PC-3 (cell line): ENCODE results near the gene HOXC5. TPM values are rescaled to one million over a fixed set of nuclear protein-coding genes. Genes with fewer than 3 reads are reported as not detected.

ENCODE experiments used
- ATAC-seq: fragments of 200-7000 bp; cut with Tn5 transposase; 2 replicates; pipeline ENCODE4 v1.9.1; 2020; ENCODE audit warnings: mild to moderate bottlenecking, moderate library complexity
- BruUV-seq: library from RNA; stranded (reverse); fragments of 400-500 nt; replicated peaks from 2 replicates; lab custom pipeline; 2021; lab: Mats Ljungman, UMichigan
- CTCF ChIA-PET: fragments of 300-600 bp; sonication (Branson Sonifier 250); formaldehyde crosslinking; loops from one replicate; lab custom pipeline; 2022; ENCODE audit warnings: antibody characterized with exemption; lab: Charles Lee
- POLR2A ChIA-PET: fragments of 300-600 bp; sonication (Branson Sonifier 250); formaldehyde crosslinking; loops from one replicate; lab custom pipeline; 2022; ENCODE audit warnings: antibody characterized with exemption; ENCODE audit not compliant: unreplicated experiment; lab: Charles Lee
- DNase-seq: peaks from one replicate; pipeline ENCODE4 v3.0.0-alpha.2; 2015
- H2AFZ ChIP-seq: fragments of 300-600 bp; sonication (generic); 2 replicates; pipeline ENCODE4 v1.6.0; 2016; ENCODE audit warnings: antibody characterized with exemption, low read length
- H3F3A ChIP-seq: fragments of 300-600 bp; sonication (generic); one replicate; pipeline ENCODE4 v1.6.0; 2017; ENCODE audit warnings: antibody characterized with exemption, low read length, control low read depth, mild to moderate bottlenecking; ENCODE audit not compliant: unreplicated experiment
- H3K27ac ChIP-seq: fragments of 300-600 bp; sonication (generic); 2 replicates; pipeline ENCODE4 v1.5.1; 2016; ENCODE audit warnings: mild to moderate bottlenecking, low read length
- H3K27me3 ChIP-seq: fragments of 300-600 bp; sonication (generic); 2 replicates; pipeline ENCODE4 v1.6.1; 2016; ENCODE audit warnings: low read length, mixed read lengths
- H3K36me3 ChIP-seq: fragments of 300-600 bp; sonication (generic); 2 replicates; pipeline ENCODE4 v1.6.1; 2016; ENCODE audit warnings: low read depth, mixed run types, low read length, mixed read lengths
- H3K4me1 ChIP-seq: fragments of 300-600 bp; sonication (generic); 2 replicates; pipeline ENCODE4 v1.5.1; 2016; ENCODE audit warnings: low read length; ENCODE audit not compliant: insufficient read depth
- H3K4me2 ChIP-seq: fragments of 300-600 bp; sonication (generic); 2 replicates; pipeline ENCODE4 v1.6.0; 2016; ENCODE audit warnings: low read length
- H3K4me3 ChIP-seq: fragments of 300-600 bp; sonication (generic); 2 replicates; pipeline ENCODE4 v1.5.1; 2016; ENCODE audit warnings: mild to moderate bottlenecking, low read length, mixed read lengths
- H3K79me2 ChIP-seq: fragments of 300-600 bp; sonication (generic); 2 replicates; pipeline ENCODE4 v1.6.1; 2017; ENCODE audit warnings: low read length, mixed read lengths
- H3K9ac ChIP-seq: fragments of 300-600 bp; sonication (generic); 2 replicates; pipeline ENCODE4 v1.6.0; 2016; ENCODE audit warnings: mild to moderate bottlenecking, low read length
- H3K9me2 ChIP-seq: fragments of 300-600 bp; sonication (generic); replicated peaks from 2 replicates; pipeline ENCODE4 v1.6.1; 2016; ENCODE audit warnings: mixed run types, low read length, mixed read lengths
- H3K9me3 ChIP-seq: fragments of 300-600 bp; sonication (generic); 2 replicates; pipeline ENCODE4 v1.6.1; 2016; ENCODE audit warnings: low read length, mixed read lengths
- H4K20me1 ChIP-seq: fragments of 300-600 bp; sonication (generic); 2 replicates; pipeline ENCODE4 v1.6.1; 2016; ENCODE audit warnings: low read length, mixed read lengths
- EZH2 ChIP-seq: fragments of 300-600 bp; sonication (generic); IDR thresholded peaks from one replicate; pipeline ENCODE4 v1.6.1; 2017; ENCODE audit warnings: antibody characterized with exemption, mild to moderate bottlenecking, low read length; ENCODE audit not compliant: unreplicated experiment
- EZH2phosphoT487 ChIP-seq: fragments of 300-600 bp; sonication (generic); IDR thresholded peaks from 2 replicates; pipeline ENCODE4 v1.6.1; 2018; ENCODE audit warnings: mild to moderate bottlenecking, antibody characterized with exemption, low read length, borderline replicate concordance
- intact Hi-C: fragments of 100-400 bp; cut with micrococcal nuclease; formaldehyde crosslinking; loops from 2 replicates; pipeline ENCODE4 v1.9.0; 2023
- total RNA-seq: library from RNA; depleted of rRNA; stranded (reverse); fragments of >200 nt; gene quantifications from 2 replicates; pipeline ENCODE4 v1.2.3, GENCODE V29; 2014
- TF ChIP-seq, protein P1 (sequence below): fragments of 300-600 bp; sonication (generic); conservative IDR thresholded peaks from 2 replicates; pipeline ENCODE4 v1.5.1; 2017; ENCODE audit warnings: antibody characterized with exemption, low read depth, mild to moderate bottlenecking, low read length

The HOXC5 gene
- total RNA-seq, 1 experiment from 2014 or later, result 0.26 TPM

GRCh38 chr12:54053751-54054741, 21.2 kb downstream of the HOXC5 start, which contains the start of gene HOXC4:
Gene HOXC4, plus strand, starts transcription at chr12:54053835. Its CDS starts 88 bp downstream, at chr12:54053923.
- peak within 1 kb of the TSS; percentile 64; the same call in 1 of the 2 replicates for H2AFZ ChIP-seq
- POLR2A ChIA-PET, result no interaction called here

GRCh38 chr12:54054742-54055194, 21.9 kb downstream of the HOXC5 start:
- no peaks in the 10 kb centered on the region for H3K9me2 ChIP-seq
- no peaks in the 10 kb centered on the region for H4K20me1 ChIP-seq
- BruUV-seq, result no TSS peak
- no peaks in the 10 kb centered on the region for H3F3A ChIP-seq
- POLR2A ChIA-PET, result no interaction called here
- H3K9me3 ChIP-seq, result no peaks in the 10 kb centered on the region
- H3K4me3 ChIP-seq, result no peak overlapping the region
- H2AFZ ChIP-seq, result no peak overlapping the region
- no peaks in the 10 kb centered on the region for H3K79me2 ChIP-seq
- ATAC-seq (no peak), DNase-seq (no peak)
- TF ChIP-seq EZH2phosphoT487, result no peak
- TF ChIP-seq, protein P1, sequence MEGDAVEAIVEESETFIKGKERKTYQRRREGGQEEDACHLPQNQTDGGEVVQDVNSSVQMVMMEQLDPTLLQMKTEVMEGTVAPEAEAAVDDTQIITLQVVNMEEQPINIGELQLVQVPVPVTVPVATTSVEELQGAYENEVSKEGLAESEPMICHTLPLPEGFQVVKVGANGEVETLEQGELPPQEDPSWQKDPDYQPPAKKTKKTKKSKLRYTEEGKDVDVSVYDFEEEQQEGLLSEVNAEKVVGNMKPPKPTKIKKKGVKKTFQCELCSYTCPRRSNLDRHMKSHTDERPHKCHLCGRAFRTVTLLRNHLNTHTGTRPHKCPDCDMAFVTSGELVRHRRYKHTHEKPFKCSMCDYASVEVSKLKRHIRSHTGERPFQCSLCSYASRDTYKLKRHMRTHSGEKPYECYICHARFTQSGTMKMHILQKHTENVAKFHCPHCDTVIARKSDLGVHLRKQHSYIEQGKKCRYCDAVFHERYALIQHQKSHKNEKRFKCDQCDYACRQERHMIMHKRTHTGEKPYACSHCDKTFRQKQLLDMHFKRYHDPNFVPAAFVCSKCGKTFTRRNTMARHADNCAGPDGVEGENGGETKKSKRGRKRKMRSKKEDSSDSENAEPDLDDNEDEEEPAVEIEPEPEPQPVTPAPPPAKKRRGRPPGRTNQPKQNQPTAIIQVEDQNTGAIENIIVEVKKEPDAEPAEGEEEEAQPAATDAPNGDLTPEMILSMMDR, result no peak
- TF ChIP-seq EZH2, result no peak
- no peaks in the 10 kb centered on the region for H3K36me3 ChIP-seq
- H3K4me1 ChIP-seq, result peaks cover 17% of the 10 kb centered on the region
- no peak overlapping the region for H3K9ac ChIP-seq
- peaks cover 8% of the 10 kb centered on the region; the same call in 1 of the 2 replicates for H3K27me3 ChIP-seq
- intact Hi-C loops, result no loop called here
- CTCF ChIA-PET, result no interaction called here
- no peak overlapping the region for H3K4me2 ChIP-seq
- H3K27ac ChIP-seq, result no peak overlapping the region

More at GRCh38 chr12:54053751-54054741, 21.2 kb downstream of the HOXC5 start, which contains the start of gene HOXC4:
- H3K36me3 ChIP-seq, result no peaks in the 10 kb centered on the region
- no TSS peak for BruUV-seq
- no peak for ATAC-seq
- TF ChIP-seq, protein P1, result no peak
- no peak for TF ChIP-seq EZH2
- TF ChIP-seq EZH2phosphoT487, result no peak
- CTCF ChIA-PET, result no interaction called here
- H3K9me2 ChIP-seq, result no peaks in the 10 kb centered on the region
- no peaks in the 10 kb centered on the region for H4K20me1 ChIP-seq
- H3K9ac ChIP-seq, result no peak within 1 kb of the TSS
- intact Hi-C loops, result no loop called here
- H3K4me2 ChIP-seq, result peak within 1 kb of the TSS; percentile 82
- no peaks in the 10 kb centered on the region for H3K9me3 ChIP-seq
- no peak within 1 kb of the TSS for H3K27ac ChIP-seq
- H3K4me3 ChIP-seq, result no peak within 1 kb of the TSS; the same call in 1 of the 2 replicates
- H3K27me3 ChIP-seq, result peaks cover 8% of the 10 kb centered on the region; the same call in 1 of the 2 replicates
- no peaks in the 10 kb centered on the region for H3F3A ChIP-seq
- no peaks in the 10 kb centered on the region for H3K79me2 ChIP-seq
- H3K4me1 ChIP-seq, result peaks cover 17% of the 10 kb centered on the region
- no peak for DNase-seq
